Kidney capillary endothelial cell (primary cell): ENCODE results near the gene ELK4.

Experiments used
- DNase-seq: peaks from one replicate; pipeline ENCODE4 v3.0.0-alpha.2; 2018; ENCODE audit warnings: low spot score

The ELK4 gene

DNA sequence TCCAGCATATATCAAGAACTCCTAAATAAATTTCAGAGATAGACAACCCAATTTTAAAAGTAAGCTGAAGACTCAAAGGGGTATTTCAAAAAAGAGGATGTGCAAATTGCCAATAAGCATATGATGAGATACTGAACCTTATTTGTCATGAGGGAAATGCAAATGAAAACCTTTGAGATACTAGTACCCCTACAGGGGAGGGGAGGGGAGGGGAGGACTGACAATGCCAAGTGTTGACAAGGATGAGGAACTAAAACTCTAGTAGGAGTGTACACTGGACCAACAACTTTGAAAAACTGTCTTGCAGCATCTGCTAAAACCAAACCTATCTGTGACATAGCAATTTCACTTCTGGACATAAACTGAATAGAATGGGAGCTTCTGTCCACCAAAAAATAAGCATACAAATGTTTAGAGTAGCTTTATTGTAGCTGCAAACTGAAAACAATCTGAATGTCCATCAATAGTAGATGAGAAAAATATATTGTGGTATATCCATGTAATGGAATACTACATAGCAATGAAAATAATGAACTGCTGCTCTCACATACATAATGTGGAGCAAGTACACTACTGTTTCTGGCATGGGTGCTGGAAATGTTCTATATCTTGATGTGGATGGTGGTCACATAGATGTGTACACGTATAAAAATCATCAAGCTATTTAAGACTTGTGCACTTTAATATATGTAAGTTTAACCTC, 70.2 kb downstream of the ELK4 start:
- DNase-seq, result no peak
